ENCODE results near the gene MKNK1.

MKNK1 gene

DNA sequence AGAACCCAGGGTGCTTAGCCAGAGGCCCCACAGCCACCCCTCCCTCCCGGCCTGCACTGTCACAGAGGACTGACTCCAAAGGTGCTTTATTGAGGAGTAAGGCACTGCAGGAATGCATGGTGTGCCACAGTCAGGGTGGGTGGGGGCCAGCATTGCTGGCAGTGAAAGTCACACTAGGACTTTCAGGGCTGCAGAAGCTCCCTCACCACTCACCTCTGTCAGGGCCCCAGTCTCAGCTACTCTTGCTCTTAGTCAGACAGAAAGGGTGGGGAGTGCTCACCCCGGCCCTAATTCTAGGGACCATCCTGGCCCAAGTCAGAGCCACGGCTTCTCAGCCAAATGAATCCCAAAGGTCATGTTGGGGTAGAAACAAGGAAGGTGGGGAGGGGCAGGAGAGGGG, 72.0 kb downstream of the MKNK1 start:
- TF ChIP-seq, protein P1, sequence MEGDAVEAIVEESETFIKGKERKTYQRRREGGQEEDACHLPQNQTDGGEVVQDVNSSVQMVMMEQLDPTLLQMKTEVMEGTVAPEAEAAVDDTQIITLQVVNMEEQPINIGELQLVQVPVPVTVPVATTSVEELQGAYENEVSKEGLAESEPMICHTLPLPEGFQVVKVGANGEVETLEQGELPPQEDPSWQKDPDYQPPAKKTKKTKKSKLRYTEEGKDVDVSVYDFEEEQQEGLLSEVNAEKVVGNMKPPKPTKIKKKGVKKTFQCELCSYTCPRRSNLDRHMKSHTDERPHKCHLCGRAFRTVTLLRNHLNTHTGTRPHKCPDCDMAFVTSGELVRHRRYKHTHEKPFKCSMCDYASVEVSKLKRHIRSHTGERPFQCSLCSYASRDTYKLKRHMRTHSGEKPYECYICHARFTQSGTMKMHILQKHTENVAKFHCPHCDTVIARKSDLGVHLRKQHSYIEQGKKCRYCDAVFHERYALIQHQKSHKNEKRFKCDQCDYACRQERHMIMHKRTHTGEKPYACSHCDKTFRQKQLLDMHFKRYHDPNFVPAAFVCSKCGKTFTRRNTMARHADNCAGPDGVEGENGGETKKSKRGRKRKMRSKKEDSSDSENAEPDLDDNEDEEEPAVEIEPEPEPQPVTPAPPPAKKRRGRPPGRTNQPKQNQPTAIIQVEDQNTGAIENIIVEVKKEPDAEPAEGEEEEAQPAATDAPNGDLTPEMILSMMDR (conservative IDR thresholded peaks at IDR 0.05; ENCODE audit: low read length): no peak
- no peak for DNase-seq (ENCODE audit: low read depth)
- no peak overlapping the region for H3K4me3 ChIP-seq (ENCODE audit: low read length)

- DNase-seq (ENCODE audit: low read depth): no peak
- TF ChIP-seq, protein P1 (conservative IDR thresholded peaks at IDR 0.05; ENCODE audit: low read length): 0 out of 2 replicates have a peak, but pooled peaks have one; percentile 16
- no peak overlapping the region for H3K4me3 ChIP-seq (ENCODE audit: low read length)
Measured at GRCh38 chr1:46530791-46531409, 73.2 kb downstream of the MKNK1 start.

- no peak for DNase-seq (ENCODE audit: low read depth)
- no peak overlapping the region for H3K4me3 ChIP-seq (ENCODE audit: low read length)
- TF ChIP-seq, protein P1 (conservative IDR thresholded peaks at IDR 0.05; ENCODE audit: low read length): no peak
Measured at GRCh38 chr1:46530311-46530710, 73.8 kb downstream of the MKNK1 start.

GRCh38 chr1:46529031-46529630, 74.9 kb downstream of the MKNK1 start:
- TF ChIP-seq, protein P1 (conservative IDR thresholded peaks at IDR 0.05; ENCODE audit: low read length): no peak
- no peak overlapping the region for H3K4me3 ChIP-seq (ENCODE audit: low read length)
- no peak for DNase-seq (ENCODE audit: low read depth)

DNA sequence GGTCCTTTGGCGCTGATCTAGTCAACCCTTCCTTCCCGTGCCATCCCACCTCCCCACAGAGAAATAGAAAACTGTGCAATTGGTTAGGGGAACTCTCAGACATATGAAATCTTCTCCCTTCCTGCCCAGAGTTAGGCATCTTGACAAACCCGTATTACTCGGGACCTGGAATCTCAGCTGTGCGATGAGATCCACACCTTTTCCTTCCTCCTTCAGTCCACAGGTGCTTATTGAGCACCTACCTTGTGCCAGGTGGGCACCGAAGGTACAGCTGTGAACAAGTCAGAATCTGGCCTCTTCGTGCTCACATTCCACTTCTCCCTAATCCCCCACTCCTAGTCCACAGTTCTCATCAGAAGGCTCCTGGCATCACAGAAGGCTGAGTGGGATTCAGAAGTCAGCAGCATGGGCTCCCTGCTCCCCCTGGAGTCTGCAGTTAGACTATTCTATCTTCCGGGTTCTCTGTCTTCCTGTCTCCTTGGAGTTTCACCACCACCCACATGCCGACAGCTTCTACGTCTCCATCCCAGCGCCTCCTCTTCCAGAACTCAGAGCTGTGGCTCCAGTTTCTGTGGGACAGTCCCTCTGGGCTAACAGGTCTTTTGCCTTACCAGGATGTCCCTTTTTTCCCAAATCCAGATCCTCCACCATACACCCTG, 75.6 kb downstream of the MKNK1 start:
- no peak overlapping the region for H3K4me3 ChIP-seq (ENCODE audit: low read length)
- peak; percentile 34 for DNase-seq (ENCODE audit: low read depth)
- TF ChIP-seq, protein P1 (conservative IDR thresholded peaks at IDR 0.05; ENCODE audit: low read length): peak; percentile 38

GRCh38 chr1:46527474-46528296, 76.4 kb downstream of the MKNK1 start:
- no peak overlapping the region for H3K4me3 ChIP-seq (ENCODE audit: low read length)
- peak; percentile 69 for DNase-seq (ENCODE audit: low read depth)
- TF ChIP-seq, protein P1 (conservative IDR thresholded peaks at IDR 0.05; ENCODE audit: low read length): peak; percentile 98
